ENCODE results near the gene DDX49. TPM values are rescaled to one million over a fixed set of nuclear protein-coding genes. Genes with fewer than 3 reads are reported as not detected.
A peak's percentile ranks its signal among the peaks of the same experiment; 100 is the strongest.

The DDX49 gene
- total and polyA plus RNA-seq, 10 donors, result 31.0 to 48.0 (median 36.6) TPM

- Histone ChIP-seq H3K27me3 (replicated peaks in 1 of 7) (peaks cover 0 to 15% (median 0%) of the 10 kb centered on the region in 7 donors), H3K27ac (peak overlapping the region in 6 of 8 donors; percentile 77 to 91 (median 88)), H3K4me1 (peaks cover 0 to 79% (median 48%) of the 10 kb centered on the region in 6 donors), H3K9me3 (peaks cover 0 to 5% (median 0%) of the 10 kb centered on the region in 8 donors), H3K4me3 (no peak overlapping the region), H3K36me3 (no peaks in the 10 kb centered on the region)
- no peak for DNase-seq
- intact Hi-C loops (cut with DNase I; ENCODE audit: low total_unique reads), result no loop called here
- TF ChIP-seq CTCF (IDR thresholded peaks at IDR 0.05 in 8 of 11, conservative IDR thresholded peaks at IDR 0.05 in 3 of 11) (no peak), POLR2AphosphoS5 (IDR thresholded peaks at IDR 0.05) (no peak), POLR2A (IDR thresholded peaks at IDR 0.05) (no peak)
- WGBS, 5 donors, result 76 to 90% (median 82%) methylated on average over 13 of the region's 13 CpGs
These were observed 50.6 kb downstream of the DDX49 start for GRCh38 chr19:18969931-18970659.

- Histone ChIP-seq H3K4me3 (peak overlapping the region in 1 of 8 donors; percentile 28), H3K36me3 (no peaks in the 10 kb centered on the region), H3K9me3 (peaks cover 0 to 5% (median 0%) of the 10 kb centered on the region in 8 donors), H3K27ac (peak overlapping the region; percentile 60 to 91 (median 88)), H3K27me3 (replicated peaks in 1 of 7) (peaks cover 0 to 15% (median 0%) of the 10 kb centered on the region in 7 donors), H3K4me1 (peaks cover 0 to 75% (median 42%) of the 10 kb centered on the region in 6 donors)
- intact Hi-C loops (cut with DNase I; ENCODE audit: low total_unique reads), result no loop called here
- TF ChIP-seq POLR2AphosphoS5 (IDR thresholded peaks at IDR 0.05), result peak in 1 of 3 donors; percentile 44
- no peak for TF ChIP-seq CTCF (IDR thresholded peaks at IDR 0.05 in 8 of 11, conservative IDR thresholded peaks at IDR 0.05 in 3 of 11)
- no peak for DNase-seq
- 8 to 25% (median 16%) methylated on average over 12 of the region's 12 CpGs for WGBS, 5 donors
These were observed 52.8 kb downstream of the DDX49 start for GRCh38 chr19:18972301-18972811.

- no peak for TF ChIP-seq POLR2A (IDR thresholded peaks at IDR 0.05)
- TF ChIP-seq CTCF (IDR thresholded peaks at IDR 0.05 in 8 of 11, conservative IDR thresholded peaks at IDR 0.05 in 3 of 11), result no peak
- no peak for TF ChIP-seq POLR2AphosphoS5 (IDR thresholded peaks at IDR 0.05)
- peak overlapping the region; percentile 60 to 91 (median 88) for H3K27ac ChIP-seq
- peaks cover 0 to 75% (median 38%) of the 10 kb centered on the region in 6 donors for H3K4me1 ChIP-seq
- peaks cover 0 to 5% (median 0%) of the 10 kb centered on the region in 8 donors for H3K9me3 ChIP-seq
- 56 to 74% (median 59%) methylated on average over 4 to 5 of the region's 5 CpGs for WGBS, 5 donors
- intact Hi-C loops (cut with DNase I; ENCODE audit: low total_unique reads), result no loop called here
- H3K36me3 ChIP-seq, result no peaks in the 10 kb centered on the region
- H3K4me3 ChIP-seq, result peak overlapping the region in 1 of 8 donors; percentile 28
- DNase-seq, result no peak
- H3K27me3 ChIP-seq (replicated peaks in 1 of 7), result peaks cover 0 to 15% (median 0%) of the 10 kb centered on the region in 7 donors
These were observed 53.3 kb downstream of the DDX49 start for GRCh38 chr19:18972851-18973250.

- no peak for DNase-seq
- Histone ChIP-seq H3K4me3 (no peak overlapping the region), H3K27me3 (replicated peaks in 1 of 7) (peaks cover 0 to 15% (median 0%) of the 10 kb centered on the region in 7 donors), H3K36me3 (no peaks in the 10 kb centered on the region), H3K27ac (peak overlapping the region in 2 of 8 donors; percentile 26 to 88), H3K9me3 (no peaks in the 10 kb centered on the region), H3K4me1 (peaks cover 0 to 59% (median 25%) of the 10 kb centered on the region in 6 donors)
- intact Hi-C loops (cut with DNase I; ENCODE audit: low total_unique reads), result no loop called here
- TF ChIP-seq CTCF (IDR thresholded peaks at IDR 0.05 in 8 of 11, conservative IDR thresholded peaks at IDR 0.05 in 3 of 11) (no peak), POLR2AphosphoS5 (IDR thresholded peaks at IDR 0.05) (no peak), POLR2A (IDR thresholded peaks at IDR 0.05) (no peak)
- 92 to 98% (median 97%) methylated on average over 3 of the region's 3 CpGs for WGBS, 5 donors
These were observed 55.5 kb downstream of the DDX49 start for GRCh38 chr19:18975011-18975410.
